HG03521 (cell line): ENCODE results near the gene PTPRN2.
"Not testable (repeated sequence)": the region's sequence is repeated elsewhere in the genome, so short reads cannot be mapped to it uniquely, and the experiment has no call there.

ENCODE experiments used
- ATAC-seq: cut with Tn5 transposase; IDR thresholded peaks from one replicate; pipeline ENCODE4 v1.9.1; 2021; ENCODE audit warnings: mild to moderate bottlenecking, moderate library complexity; ENCODE audit not compliant: unreplicated experiment

Gene PTPRN2

DNA sequence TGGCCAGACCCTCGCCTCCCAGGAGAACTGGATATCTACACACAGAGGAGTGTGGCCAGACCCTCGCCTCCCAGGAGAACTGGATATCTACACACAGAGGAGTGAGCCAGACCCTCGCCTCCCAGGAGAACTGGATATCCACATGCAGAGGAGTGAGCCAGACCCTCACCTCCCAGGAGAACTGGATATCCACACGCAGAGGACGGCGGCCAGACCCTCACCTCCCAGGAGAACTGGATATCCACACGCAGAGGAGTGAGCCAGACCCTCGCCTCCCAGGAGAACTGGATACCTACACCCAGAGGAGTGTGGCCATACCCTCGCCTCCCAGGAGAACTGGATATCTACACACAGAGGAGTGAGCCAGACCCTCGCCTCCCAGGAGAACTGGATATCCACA, 862.3 kb downstream of the PTPRN2 start:
- not testable (repeated sequence) for ATAC-seq

DNA sequence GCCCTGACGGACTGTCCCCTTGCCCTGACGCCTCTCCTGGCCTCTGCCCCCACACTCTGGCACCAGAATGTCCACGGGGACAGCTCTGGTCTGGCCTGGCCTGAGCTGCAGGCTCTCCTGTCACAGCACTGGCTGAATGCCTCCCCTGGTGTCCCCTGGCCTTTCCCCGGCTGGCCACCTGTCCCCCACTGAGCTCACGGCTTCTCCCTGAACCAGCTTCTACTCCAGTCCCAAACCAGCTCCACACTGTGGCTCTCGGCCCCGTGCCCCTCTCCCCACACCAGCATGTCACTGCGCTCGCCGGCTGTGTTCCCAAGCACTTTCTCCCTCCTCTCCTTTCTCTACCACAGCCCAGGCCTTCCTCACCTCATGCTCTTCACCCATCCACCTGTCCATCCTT, 864.4 kb downstream of the PTPRN2 start:
- no peak for ATAC-seq

DNA sequence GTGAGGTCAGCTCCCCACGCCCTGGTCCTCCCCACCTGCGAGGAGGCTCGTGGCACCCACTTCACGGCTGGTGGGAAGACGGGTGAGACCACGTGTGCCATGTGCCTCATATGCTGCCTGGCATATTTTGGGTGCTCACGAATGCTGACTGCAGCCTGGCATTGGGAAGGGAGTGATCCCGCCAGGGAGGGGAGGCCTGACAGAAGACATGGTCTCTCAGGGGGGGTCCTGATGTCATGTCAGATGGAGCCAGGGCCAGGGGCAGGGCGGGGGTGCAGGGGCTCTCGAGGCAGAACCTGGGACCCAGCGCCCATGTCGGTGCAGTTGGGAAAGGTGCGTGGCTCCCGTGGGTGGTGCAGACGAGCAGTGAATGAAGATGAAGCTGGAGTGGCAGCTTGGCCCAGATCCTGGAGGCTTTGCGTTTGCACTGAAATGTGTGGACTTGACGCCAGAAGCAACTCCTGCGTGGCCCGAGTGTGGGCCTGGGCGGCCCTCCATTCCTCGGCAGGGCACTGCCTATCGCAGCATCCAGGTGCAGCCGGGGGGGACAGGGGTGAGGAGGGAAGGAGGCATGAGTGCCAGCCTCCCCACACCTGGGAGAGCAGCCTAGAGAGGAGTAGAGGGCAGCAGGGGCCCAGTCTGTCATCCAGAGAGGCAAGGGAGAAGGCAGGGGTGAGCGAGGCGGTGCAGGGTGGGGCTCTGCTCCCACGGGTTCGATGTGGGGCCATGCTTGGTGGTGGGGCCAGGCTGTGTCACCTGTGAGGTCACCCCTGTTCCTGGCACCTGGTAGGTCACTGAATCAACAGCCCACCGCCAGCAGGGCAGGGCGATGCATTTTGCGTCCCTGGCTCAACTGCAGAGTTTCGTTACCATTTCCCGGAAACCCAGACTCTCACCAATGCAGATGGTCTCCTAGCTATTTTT, 865.2 kb downstream of the PTPRN2 start:
- ATAC-seq, result no peak

DNA sequence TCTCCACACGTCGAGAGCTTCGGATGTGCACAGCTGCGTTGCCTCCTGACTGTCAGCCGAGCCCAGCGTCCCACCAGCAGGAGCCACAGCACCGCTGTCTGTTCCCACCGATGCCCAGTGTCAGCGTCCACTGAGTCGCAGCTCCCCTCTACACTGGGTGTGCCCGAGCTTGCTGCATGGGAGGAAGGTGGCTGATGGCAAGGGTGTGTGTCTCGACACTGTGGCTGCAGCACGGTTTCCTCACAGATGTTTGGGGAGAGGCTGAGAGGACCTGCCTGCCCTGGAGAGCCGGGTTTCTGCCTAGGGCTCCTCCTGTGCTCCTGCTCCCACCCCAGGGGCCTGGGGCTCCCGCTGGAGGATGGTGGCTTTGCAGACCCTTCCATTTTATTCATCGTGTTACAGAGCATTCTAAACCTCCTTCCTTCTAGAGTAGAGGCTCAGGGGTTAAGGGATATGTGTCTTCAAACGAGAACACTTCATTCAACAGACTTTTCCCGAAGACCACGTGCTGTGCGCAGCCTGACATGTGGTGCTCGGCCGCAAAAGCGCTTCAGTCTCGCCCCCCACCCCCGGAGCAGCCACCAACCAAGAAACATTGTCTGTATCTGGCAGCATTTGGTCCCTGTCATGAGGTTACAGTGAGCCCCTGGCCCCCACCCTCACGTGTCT, 866.0 kb downstream of the PTPRN2 start:
- ATAC-seq, result no peak

DNA sequence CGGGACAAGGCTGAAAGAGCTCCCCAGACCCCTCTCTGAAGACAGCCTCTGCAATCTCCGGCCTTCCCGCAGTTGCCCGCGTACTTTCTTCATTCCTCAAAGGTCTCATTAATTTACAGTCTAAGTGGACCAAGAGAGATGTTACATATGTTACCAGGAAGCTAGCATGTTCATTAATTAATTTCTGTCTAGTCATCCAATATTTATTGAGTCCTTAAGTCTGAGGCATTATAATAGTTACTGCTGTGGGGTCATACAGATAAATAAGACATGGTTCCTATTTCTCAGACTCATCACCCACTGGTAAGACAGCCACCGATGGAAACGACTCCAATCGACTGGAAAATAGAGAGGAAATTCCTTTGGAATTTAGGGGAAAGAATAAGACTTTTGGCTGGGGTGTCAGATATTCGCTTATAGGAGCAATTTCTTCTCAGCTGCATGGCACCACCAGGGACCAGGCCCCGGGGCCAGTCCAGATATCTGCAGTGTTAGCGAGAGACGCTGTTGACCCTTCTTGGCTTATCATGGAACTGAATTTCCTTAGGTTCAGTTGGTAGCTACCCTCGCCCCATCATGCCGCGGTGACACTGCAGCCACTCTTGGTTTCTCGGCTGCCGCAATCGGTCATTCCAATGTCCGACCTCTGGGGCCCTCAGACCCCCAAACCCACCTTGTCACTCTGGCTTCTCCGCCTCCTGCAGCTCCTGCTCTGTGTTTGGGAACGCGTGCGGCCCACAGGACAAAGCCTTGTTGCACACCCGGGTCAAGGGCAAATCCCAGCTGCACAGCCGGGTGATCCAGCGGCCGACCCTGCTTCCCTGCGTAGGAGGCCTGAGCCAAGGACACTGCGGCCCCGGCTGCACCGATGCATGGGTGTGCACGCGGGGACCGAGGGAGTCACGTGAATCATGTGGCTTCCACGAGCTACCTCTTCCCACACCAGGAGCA, 867.6 kb downstream of the PTPRN2 start:
- no peak for ATAC-seq

DNA sequence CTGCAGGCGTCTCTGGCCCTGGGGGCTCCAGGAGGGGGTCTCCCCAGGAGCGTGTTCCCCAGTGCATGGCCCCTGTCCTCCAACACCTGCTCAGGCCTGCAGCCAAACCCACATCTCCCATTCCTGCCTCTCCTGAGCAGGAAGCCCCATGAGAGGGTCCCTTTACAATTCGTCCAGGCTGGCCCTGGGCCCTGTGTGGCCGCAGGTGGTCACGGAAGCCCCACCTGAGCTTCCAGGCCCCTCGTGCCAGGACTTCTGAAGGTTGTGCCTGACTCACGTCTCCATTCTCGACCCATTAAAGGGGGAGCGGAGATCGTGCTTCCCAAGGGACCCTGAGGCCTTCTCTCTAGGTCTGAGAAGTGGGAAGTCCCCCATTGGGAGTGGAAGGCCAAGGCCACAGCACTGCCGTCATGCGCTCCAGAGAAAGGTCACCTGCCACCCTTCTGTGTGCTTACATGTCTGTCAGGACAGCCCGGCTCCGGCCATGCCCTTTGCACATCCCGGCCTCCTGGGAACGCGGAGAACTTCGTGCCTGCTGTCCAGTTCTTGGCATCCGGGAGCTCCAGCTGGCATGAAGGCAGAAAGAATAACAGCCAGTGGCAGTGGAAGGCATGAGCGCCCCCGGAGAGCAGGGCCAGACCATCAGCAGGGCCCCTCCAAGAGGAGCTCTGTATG, 868.5 kb downstream of the PTPRN2 start:
- ATAC-seq, result no peak

DNA sequence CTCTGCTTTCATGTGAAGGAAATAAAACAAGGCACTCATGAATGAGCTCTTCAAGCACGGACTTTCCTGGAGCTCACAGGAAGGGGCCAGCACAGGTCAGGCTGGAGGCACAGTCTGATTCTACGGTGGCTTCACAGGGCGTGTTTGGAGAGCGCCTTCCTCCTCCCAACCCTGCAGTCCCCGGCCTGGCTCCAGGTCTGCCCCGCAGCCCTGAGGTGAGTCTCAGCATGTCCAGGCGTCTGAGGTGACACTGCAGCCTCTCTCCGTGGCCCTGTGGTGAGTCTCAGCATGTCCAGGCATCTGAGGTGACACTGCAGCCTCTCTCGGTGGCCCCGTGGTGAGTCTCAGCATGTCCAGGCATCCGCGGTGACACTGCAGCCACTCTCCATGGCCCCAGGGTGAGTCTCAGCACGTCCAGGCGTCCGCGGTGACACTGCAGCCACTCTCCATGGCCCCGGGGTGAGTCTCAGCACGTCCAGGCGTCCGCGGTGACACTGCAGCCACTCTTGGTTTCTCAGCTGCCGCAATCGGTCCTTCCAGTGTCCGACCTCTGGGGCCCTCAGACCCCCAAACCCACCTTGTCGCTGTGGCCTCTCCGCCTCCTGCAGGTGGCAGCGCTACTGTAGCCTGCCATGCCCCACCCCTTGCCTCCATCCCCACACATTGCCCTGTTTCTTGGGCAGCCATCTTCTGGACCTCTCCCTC, 869.2 kb downstream of the PTPRN2 start:
- ATAC-seq, result no peak

DNA sequence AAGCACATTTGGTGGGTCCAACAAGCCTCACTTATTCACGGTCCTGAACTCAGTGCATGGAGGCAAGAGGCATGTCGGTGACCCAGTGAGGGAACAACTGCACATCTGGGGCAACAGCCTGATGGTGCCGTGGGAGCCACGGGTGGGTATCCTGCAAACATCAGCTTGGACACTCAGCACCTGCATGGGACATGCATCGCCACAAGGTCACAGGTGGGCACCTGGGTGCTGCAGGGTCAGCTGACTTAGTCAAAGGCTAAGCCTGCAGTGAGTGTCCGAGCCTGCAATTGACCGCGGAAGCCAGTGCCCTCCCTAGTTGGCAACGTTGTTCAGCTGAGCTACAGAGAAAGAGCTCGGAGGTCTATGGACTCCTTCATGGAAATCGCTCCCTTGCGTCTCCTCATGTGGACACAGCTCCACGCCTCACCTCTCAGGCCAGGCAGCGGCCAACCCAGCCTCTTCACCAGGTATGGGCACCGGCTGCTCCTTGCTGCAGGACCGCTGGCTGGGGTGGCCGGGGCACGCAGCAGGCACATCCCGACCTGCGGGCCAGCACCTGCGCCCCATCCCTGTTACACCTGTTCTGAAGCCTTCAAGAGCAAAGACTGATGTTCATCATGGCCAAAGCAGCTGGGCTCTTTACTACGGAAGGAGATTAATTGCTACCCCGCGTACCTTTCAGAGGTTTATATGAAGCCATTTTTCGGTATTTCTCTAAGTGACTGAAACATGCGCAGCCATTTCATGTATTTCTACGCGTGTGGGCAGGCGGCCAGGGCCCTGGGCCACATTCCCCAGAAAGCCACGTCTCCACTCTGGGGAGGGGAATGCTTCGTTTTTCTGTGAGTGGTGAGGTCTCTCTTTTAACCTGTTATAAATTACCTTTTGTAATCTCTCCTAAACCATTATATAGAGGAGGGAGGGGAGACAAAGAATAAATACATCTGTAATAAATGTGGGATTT, 870.1 kb downstream of the PTPRN2 start:
- no peak for ATAC-seq

DNA sequence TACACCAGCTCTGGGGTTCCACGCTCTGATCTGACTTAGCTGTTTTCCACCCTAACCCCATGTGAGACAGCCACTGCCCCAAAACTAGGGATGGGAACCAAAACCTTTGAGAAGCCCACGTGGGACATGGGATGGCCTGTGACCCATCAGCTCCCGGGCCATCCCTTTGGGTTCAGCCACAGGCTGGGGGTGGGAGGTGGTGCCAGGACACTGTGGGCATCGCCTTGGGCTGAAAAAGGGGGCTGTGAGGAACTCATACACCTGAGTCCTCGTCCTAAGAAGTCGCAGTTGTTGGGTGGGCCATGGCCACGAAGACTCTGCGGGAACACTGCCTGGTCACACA, 871.7 kb downstream of the PTPRN2 start:
- no peak for ATAC-seq

DNA sequence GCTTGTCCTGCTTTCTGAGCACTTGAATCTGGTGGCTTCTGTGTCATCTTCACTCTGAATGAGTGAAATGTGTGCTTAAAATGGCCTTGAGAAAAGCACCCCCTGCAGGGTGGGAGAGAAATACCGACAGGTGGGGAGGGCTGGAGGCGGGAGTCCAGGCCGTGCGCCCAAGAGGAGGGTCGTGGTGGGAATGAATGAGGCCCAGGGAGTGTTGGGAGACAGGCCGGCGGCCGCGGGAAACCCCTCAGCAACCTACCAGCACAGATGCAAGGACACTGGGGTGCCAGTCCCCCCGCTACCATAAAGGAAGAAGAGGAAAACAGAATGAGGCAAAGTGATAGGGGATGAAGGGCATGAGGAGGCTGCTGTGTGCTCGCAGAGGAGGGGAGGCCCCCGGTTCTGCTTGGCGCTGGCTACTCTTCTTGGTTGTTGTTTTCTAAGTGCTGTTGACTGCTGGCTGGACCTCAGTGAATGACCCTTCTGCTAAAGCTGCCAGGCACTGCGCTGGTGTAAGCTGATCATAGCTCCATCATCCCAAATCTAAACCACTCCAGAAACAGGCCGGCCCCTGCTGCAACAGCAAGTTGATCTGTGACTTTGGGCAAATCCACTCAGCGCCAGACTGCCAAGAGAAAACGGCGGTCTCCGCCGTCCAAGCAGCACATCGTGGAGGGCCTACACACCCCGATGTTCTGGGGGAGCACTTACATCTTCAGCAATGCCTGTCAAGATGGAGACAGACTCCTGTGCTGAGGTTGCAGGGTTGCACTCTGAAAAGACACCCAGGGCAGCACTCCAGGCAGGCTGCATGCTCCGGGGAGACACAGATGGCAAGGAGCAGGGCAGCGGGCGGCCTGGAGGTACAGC, 872.3 kb downstream of the PTPRN2 start:
- no peak for ATAC-seq

DNA sequence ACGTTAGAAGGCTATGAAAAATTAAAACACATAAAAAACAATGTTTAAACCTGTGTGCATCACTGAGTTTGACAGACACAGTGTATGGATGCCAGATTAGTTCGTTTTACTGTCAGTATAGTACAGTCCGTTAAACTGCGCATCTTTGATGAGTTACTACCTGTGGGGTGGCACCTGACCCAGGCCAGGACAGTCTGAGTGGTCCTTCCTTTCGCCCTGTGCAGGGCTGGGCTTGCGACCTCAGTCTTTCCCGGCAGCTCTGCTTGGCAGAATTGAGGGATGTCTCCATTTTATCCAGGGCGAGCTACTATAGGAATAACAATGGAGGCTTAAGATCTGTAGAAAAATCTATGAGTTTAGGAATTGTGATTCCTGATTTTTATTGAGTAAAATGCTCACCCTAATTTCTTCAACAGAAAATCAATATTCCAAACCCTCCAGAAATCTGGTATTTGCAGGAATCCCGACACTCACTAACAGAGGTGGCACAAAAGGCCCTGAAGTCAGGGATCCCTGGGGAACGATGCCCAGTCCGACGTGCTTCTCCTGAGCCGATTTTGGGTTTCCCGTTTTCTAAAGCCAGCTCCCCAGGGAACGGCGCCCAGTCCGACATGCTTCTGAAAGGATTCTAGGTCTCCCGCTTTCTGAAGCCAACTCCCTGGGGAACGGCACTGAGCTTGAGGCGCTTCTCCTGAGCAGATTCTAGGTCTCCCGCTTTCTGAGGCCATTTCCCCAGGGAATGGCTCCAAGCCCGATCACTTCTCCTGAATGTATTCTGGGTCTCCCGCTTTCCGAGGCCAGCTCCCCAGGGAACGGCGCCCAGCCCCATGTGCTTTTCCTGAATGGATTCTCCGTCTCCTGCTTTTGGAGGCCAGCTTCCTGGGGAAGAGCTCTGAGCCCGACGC, 873.2 kb downstream of the PTPRN2 start:
- ATAC-seq, result no peak

DNA sequence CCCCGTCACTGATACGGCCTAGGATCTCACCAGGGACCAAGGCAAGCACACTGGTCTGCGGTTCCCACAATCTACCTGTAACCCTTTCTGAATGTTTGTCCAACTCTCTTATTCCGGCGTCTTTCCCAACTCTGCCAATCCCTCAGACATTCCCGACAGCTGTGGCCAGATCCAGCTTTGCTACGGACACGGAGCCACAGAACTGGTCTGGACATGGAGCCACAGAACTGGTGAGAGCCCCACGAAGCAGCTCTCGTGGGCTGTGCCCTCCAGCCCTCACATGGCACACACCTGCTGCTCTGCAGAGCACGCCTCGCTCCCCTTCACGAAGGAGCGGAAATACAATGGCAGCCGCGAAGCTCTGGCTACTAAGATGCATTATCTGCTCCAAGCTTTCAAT, 874.0 kb downstream of the PTPRN2 start:
- ATAC-seq, result no peak

DNA sequence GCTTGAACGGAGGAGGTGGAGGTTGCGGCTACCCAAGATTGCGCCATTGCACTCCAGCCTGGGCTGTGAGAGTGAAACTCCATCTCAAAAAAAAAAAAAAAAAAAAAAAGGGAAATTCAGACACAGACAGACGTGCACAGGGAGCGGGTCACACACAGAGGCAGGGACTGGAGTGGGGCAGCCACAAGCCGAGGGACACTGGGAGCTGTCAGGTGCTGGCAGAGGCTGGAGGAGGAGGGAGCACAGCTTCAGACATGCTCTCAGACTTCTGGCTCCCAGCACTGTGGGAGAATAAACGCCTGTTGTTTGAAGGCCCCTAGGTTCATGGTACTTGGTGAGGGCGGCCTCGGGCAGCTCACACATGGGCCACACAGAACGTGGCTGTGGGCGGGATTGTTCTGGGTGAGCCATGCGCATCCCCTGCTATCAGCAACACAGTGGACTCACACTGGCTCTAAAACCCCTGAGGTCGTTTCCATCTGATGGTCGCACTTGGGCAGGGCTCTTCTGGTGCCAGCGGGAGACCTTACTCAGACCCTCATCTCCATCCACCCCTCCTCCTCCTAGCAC, 874.9 kb downstream of the PTPRN2 start:
- ATAC-seq, result no peak

DNA sequence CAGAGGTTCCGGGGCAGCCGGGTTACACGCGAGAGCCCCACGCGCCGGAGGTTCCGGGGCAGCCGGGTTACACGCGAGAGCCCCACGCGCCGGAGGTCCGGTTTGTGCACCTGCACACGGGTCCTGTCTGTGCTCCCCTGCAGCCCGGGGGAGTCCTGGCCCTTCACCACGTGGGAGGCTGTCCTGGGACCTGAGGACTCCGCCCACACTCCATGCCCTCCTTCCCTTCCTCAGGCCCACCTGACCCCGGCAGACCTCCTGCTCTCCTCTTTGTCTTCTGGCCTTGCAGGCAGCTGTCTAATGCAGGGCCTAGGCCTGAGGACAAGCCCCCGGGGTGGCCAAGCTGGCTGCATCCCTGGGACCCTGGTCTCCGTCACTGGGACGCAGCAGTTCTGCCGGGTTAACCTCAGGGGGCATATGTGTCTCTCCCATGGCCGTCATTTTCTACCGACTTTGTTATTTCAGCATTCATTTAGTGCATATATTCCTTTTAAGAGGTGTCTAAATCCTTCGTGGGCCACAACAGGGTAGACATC, 876.2 kb downstream of the PTPRN2 start:
- no peak for ATAC-seq

DNA sequence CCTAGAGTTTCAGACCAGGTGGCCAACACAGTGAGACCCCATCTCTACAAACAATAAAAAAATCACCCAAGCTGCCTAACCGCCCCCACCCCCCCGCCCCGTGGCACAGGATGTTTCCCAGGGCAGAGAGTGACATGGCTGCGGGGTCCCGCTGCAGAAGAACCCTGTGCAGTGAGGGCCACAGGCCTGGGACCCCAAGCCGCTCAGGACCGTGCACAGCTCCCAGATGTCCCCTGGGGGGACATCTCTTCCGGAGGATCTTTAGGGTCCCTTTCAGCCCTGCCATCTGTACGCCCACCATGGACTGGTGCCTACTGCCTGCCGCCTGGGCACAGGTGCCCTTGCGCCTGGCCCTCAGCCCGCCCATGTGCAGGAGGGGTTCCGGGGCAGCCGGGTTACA, 877.2 kb downstream of the PTPRN2 start:
- ATAC-seq, result no peak

DNA sequence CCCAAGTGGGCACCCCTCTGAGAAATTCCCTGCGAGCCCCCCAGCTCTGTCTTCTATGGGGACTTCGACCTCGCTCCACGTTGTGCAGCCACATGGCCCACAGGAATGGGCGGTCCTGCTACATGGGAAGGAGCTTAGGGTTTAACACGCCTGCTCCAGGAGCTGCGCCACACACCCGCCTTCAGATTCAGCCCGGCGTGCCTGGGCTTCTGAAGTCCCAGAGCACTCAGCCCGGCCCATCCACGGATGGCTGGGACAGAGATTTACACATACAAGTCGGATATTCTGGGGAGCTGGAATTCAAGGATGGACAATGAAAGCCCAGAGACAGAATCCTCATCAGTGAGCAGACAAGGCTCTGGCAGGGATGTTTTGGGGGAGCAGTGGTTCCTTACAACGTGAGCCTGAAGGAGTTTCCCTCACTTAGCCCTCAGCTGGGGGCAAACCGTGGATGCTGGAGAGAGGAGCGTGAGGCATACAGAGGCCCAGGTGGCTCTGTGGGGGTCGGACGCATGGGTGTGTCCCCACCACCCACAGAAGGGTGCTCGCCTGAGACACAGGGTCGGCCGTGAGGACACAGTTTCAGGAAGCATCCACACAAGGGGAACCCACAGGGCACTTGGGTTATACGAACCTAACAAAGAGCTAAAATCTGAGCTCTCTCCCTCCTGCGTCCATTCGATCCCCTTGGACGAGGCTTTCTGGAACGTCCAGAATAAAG, 877.9 kb downstream of the PTPRN2 start:
- ATAC-seq, result no peak
